ENCODE measurements around the gene TENM3.
"Not testable (repeated sequence)": the region's sequence is repeated elsewhere in the genome, so short reads cannot be mapped to it uniquely, and the experiment has no call there.

Gene TENM3

DNA sequence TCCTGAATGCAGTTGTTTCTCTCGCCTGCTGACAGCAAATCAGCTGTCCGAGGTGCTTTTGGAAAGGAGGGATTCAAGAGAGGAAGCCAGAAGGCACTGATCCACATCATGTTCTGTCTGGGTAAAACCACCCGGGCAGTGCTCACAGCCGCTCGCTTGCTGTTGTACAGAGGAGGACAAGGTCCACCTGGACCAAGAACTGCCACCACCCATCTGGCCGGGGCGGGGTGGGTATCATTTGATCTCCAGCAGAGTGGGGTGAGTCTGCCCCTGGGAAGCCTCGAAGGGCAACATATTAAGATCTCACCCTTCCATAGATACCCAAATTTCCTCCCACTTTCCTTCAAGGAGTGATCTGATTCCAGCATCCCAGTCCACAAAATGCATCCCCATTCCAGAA is 560.9 kb downstream of the TENM3 start:
- no peak for DNase-seq

DNA sequence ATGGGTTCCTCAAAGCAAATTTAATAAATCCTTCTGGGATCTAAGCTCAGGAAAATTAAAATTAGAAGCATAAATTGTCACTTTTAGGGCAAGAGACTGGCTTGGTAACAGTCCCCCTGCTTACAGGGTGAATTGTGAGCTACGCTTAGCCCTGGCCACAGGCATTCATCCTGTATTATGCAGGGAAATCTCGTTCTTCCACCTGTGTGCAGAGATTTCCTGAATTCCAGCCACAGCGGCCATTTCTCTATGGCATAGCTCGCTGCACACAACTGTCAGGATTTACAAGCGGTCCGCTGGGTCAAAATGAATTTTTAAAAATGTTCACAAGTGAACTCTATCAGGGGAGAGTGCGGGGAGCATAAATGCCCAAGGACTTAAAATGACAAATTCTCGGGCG is 562.1 kb downstream of the TENM3 start:
- DNase-seq: no peak

DNA sequence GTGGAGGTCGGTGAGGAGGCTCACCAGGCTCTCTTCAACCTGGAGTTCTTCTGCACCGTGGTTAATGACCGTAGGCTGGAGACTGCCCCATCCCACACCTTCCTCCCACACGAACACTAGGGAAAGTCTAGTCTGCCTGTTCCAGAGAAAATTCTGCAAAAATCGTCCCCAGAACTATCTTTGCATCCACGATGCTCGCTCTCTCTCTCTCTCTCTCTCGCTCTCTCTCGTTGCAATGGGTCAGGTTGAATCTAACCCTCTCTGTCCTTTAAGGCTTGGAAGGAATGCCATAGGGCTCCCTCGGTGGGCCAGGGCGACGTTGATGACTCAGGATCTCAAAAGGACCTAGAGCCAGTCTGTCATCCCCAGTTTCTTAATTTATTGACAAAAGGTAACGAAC is 562.5 kb downstream of the TENM3 start:
- no peak for DNase-seq

DNA sequence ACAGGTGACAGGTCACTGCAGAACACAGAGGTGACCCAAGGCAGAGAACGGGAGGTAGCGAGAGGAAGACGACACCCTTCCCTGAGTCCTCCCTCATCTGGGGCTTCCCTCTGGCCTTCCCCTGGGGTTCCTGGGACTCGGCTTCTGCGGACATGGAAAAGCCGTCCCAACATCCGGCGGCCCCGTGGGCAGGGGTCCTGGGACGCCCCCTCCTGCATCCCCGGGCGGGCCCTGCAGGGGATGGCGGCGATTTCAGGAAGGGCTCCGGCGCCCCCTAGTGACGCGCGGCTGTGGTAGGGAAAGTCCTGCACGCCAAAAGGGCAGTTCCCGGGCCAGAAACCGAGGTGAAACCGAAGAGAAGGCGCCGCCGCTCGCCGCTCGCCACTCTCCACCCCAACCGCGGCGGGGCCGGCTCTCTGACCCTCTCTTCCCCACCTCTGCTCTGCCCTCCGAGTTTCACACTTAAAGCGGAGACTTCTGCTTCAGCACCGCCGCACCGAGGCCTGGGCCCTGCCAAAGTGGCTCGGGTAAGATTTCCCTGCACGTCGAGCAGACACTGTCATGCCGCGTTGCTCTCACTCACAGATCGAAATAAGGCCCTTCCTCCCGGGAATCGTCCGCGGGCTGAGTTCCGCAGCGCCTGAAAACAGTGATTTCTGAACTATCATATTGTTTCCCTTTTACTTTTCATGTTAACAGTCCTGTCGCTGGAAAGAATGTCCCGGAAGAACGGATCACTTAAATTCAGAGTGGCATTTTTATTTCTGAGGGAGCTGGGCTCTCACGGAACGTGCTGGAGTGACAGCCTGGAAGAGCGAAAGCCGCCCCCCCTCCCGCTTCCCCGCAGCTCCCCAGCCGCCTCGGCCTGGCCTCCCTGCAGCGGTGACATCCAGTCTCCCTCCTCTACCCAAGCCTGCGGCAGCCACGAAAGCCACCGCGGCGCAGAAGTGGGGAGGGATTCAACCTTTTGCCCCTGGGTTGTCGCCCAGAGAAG is 563.4 kb downstream of the TENM3 start:
- DNase-seq: no peak

DNA sequence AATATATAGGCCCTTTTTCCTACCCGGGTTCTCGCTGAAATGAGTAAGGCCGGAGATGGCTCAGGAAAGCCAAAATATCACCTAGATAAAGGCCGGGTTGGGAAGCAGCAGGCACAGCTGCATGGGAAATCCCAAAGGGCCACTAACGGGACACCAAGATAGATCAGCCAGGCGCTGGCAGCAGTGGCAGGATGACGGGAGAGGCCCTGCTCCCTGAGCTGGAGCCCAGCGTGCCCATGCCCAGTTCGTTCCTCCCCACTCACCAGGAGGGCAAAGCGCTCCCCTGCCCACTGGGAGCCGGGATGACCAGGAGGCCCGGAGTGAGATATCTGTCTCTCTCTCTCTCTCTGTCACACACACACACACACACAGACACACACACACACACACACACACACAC is 564.1 kb downstream of the TENM3 start:
- no peak for DNase-seq

DNA sequence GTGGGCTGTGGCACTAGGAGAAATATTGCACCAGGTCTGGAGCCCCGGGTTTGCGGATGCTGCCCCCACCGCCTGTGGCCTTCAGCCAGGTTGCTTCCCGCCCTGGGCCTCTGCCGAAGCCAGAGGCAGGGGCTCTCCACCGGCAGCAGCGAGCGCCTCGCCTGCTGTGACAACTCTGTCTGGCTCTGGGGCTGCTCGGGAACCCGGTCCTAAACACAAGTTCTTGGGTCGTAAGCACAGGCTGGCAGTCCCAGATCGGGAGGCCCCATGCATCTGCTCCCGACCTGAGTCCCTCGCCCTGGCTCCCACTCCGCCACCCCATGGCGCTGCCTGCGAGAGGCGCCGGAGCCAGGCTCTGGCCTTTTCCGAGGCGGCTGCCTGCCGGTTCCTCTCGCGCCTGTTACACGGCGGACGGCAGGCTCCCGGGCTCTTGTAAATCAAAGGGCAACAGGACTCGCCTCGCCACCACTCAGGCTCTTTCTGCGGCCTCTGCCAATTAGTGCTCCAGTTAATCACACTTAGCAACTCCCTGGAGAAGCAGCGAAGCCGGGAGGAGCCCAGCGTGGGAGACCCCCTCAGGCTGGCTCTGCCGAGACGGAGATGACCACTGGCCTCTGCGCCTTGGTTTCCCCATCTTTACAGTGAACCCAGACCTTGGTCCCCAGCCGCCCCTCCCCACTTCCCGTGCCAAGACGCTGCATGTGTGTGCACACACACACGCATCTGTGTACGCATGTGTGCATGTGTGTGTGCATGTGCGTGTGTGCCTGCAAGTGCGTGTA is 564.8 kb downstream of the TENM3 start:
- no peak for DNase-seq

DNA sequence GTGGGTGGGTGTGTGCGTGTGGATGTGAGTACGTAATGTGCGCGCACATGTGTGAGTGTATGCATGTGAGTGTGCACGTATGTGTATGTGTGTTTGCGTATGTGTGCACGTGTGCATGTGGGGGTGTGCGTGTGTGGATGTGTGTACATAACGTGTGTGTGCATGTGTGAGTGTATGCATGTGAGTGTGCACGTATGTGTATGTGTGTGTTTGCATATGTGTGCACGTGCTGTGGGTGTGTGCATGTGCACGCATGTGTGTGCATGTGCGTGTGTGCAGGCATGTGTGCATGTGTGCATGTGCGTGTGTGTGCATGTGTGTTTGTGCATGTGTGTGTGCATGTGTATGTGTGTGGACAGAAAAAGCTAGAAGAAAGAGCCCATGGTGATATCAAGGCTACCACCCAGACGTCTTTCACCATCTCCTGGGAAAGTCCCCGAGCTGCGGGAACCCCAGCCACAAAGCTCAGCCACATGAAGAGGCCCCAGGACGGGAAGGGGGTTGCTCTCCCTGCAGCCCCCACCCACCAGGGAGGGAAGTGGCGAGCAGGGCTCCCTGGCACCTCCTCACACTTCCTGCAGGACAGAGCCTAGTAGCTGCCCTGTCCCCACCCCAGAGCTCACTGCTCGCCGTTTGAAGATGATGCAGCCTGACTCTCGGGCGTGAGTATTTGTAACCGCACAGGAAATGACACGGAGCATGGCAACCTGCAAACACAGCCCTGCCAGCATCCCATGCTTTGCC is 565.6 kb downstream of the TENM3 start:
- DNase-seq: no peak

DNA sequence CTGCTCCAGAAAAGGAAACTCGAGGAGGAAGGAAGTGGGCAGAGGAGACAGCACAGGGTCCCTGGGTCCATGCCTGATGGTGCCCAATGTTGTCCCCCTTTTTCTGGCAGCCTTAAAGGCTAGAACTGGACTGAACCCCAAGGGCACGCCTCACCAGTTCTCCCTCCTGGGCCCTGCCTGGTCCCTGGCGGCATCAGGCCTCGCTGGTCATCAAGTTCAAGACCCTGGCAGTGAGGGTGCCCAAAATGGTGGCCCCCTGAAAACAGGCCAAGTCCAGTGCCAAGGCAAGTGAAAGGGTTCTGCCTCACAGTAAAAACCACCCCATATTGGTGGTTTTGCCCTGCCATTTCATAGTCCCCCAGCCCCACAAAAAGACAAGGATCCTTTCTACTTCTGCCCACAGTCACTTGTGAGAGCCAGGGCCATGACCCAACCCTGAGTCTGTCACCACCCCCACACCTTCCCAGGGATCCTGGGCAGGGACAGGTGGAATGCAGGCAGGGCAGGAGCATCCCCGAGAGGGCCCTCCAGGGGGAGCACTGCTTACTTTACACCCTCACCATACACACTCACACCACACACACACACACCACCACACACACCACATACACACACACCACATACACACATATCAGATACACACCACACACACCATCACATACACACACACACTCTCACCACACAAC is 566.4 kb downstream of the TENM3 start:
- DNase-seq: no peak

DNA sequence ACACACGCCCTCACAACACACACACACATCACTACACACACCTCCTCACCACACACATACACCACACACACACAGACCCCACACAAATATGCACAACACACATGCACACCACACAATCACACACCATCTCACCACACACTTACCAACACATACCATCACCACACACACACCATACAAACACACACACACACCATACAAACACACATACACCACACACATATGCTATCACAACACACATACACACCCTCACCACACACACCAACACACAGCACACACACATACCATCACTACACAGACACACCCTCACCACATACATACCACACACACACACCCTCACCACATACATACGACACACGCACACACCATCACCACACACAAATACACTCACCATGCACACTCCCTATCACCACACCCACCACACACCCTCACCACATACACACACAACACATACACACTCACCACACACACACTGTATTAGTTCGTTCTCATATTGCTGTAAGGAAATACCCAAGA is 567.0 kb downstream of the TENM3 start:
- no peak for DNase-seq

DNA sequence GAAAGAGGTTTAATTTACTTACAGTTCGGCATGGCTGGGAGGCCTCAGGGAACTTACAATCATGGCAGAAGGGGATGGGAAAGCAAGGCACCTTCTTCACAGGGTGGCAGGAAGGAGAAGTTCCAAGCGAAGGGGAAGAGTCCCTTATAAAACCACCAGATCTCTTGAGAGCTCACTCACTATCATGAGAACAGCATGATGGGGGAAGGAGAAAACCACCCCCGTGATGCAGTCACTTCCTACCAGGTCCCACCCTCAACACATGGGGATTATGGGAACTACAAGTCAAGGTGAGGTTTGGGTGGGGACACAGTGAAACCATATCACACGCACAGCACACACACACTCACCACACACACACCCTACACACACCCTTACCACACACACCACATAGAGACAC is 569.7 kb downstream of the TENM3 start:
- no peak for DNase-seq

DNA sequence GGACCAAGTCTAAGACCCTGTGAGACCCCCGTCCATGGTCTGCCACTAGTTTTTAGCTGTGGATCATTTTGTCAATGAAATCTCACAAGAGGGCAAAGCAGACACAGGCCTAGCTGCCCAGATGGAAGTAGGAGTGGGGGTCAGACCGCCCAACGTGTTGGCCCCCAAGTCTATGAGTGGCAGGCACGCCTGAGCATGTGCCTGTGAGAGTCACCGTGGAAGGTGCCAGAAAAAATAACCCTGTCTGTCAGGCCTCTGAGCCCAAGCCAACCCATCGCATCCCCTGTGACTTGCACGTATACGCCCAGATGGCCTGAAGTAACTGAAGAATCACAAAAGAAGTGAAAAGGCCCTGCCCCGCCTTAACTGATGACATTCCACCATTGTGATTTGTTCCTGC is 570.9 kb downstream of the TENM3 start:
- DNase-seq: not testable (repeated sequence)

DNA sequence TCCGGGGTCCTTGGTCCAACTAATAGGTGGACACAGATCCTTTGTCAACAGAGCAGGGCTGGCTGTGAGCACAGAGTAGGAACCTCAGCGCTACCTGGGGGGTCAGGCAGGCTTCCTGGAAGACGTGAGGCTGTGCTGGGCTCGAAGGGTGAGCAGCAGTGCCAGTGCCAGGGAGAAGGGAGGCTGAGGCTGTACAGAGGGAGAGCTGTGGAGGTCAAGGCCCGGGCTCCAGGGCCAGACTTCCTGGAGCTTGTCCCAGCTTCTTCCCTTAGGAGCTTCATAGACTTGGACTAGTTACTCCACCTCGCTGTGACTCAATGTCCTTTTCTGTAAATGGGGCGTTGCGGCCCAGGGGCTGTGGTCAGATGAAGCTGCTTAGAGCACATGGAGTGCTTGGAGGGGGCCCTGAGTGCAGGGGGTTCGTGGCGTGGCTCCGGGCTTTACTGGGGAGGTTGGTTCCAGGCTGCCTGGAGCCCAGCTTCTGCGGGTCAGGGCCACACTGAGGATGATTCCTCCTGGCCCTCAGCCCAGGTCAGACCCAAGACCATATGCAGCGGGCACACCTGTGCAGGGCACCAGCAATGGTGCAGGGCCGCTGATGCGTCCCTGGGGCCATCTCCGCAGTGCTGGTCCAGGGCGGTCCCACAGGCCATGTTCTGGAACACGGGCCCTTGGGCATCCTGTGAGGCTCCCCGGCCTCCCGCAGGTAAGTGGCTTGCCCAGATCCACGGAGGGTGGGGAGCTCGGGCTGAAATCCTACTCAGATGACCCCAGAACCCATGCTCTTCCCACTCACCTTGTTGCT is 575.9 kb downstream of the TENM3 start:
- DNase-seq: no peak

DNA sequence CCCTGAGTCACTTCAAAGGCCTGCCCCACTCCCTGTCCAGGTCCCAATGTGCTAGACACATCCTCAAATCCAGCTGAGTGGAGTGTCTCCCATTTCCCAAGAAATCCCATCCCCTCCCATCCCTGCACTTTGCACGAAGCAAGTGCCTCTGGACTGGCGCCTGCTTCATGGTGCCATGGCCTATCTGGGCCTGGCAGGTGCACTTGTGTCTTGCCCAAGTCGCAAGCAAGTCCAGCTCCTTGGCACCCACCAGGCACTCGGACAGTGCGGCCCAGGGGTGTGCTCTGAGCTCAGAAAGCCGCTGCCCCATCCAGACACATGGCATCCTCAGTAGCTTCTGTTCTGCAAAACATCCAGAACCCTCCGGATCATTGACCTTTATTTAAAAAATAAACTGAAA is 576.5 kb downstream of the TENM3 start:
- no peak for DNase-seq

DNA sequence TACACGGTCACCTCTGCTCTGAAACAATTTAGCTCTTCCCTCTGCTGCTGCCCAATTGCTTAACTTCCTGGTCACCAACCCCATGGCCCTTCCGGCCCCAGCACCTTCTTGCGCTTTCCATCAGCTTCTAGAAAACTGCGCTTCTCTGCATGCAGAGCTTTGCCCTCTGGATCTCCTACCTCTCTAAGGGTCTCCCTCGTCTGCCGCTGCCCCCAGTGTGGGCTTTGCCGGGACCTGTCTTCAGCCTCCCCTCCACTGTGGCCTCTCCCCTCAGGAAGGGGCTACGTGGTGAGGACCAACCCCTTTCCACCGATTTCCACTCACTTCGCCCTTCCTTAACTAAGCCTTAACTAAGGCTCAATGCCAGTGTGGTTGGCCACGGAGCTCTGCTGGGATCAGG is 579.4 kb downstream of the TENM3 start:
- DNase-seq: no peak

DNA sequence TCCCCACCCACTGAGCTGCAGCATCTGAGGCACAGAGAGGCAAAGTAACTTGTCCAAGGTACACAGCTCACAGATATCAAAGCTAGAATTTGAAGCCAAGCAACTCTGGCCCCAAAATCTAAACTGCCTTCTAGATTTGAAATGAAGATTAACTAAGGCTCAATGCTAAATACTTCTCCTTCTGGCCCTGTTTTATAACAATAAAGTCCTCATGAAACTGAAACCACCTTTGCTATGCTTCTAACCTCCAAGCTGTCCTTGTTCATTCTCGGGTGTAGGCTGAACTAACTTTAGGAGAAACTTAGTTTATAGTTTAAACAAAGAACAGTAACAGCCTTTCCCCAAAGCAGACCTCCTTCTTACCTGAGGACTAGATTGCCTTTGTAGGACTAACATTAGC is 580.4 kb downstream of the TENM3 start:
- no peak for DNase-seq

DNA sequence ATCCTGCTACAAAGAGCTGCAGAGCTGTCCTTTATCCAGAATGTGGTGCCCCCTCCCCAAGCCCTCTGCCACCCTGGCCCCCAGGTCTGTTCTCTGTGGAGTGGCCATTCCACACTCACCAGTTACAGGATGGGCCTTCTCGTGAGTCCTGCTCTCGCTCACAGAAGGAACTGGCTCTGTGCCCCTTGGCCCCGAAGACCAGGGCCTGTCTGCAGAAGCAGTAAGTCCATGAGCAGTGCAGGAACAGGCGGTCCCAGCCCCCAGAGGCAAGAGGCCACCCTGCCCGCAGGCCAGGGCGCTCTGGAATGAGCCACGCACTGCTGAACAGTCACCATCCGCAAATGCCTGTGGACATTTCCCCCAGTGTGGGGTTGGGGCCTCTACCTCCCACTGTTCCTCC is 581.8 kb downstream of the TENM3 start:
- DNase-seq: no peak

DNA sequence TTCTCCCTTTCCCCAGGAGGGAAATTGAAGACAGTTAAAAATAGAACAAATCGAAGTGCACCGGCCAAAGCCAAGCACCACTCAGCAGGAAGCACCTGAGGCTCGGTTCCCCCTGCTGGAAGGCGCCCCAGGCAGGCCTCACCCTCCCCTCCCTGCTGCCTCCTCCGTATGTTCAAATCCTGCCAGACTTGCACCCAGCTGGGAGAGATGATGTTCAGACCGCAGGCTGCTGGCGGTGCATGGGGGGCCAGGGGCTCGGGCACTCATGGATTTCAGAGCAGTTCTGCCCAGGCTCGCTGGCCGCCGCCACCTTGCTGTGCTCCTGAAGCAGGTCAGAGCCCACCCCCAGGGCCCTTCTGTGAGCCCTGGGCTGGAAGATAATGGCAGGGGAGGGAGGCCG is 582.6 kb downstream of the TENM3 start:
- DNase-seq: no peak

DNA sequence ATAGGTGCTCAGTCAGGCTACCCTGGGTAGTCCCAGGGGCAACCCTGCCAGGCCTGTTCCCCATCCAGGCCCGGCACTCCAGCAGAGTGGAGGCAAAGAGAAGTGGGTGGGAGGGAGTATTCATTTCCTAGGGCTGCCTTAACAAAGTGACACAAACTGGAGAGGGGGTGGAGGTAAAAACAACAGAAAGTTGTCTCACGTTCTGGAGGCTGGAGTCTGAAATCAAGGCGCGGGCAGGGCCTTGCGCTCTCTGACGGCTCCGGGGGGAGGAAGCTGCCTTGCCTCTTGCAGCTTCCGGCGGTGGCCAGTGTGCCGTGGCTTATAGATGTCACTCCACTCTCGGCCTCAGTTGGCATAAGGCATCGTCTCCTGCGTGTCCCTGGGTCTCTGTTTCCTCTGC is 583.2 kb downstream of the TENM3 start:
- no peak for DNase-seq

DNA sequence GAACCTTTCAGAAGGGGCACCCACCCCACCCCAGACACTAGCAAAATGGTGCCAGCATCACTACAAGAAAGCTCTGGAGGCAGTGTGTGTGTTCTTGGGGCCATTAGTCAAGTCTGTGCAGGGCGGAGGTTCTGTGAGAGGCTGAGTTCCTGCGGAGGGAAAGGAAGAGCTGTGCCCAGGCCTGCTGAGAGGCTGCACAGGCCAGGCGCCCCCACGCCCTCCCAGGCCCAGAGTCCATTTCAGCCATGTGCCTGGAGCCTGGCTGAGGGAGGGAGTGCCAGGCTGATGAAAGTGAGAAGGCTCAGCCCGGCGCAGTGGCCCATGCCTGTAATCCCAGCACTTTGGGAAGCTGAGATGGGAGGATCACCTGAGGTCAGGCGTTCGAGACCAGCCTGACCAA is 584.0 kb downstream of the TENM3 start:
- DNase-seq: no peak

DNA sequence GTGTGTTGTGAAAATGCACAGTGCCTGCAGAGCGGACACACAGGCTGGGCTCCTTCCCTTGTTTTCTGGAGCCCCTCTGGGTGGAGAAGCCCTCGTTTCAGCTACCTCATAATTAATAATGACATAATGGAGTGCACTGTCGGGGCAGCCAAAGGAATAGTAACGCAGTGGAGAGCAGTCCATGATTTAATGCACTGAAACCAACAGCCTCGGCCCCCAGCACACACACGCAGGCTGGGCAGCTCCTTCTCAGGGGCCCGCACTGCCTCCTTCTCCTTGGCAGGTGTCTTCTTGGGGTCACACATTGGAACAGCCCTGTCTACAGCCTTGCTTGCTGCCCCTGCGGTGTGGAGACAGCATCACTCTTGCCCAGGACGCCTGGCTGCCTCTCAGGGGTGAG is 584.8 kb downstream of the TENM3 start:
- DNase-seq: no peak

DNA sequence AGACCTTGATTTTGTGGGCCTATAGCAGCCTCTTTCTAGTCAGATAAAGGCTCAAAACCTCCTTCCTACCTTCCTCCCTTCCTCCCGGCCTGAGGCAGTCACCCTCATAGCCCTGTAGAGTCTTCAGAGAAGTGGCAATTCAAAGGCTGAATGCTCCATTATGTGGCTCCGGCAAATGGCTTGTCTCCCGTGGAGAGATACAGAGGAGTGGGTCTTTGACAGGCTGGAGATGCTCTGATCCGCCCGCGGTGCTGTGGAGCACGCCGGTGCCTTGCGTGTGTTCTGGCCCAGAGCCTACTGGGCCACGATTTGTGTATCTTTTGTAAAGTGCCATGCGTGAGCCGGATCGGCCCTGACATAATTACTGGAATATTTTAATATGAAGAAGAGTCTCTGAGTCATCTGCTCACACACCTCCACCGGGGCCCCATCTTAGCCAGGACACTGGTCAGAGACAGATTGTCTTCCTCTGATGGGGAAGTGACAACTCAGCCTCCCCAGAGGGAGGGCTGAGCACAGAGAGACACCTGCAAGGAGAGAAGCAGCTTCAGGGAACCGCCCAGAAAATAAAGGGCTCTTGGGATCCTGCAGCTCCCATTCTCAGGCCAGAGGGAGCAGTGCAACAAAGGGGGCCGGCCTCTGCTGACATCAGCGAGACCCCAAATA is 585.3 kb downstream of the TENM3 start:
- DNase-seq: no peak
